ENCODE data around the gene PKN1. TPM values are rescaled to one million over a fixed set of nuclear protein-coding genes. Genes with fewer than 3 reads are reported as not detected.

The PKN1 gene
- total and polyA plus RNA-seq, 2 donors (not counting 1 experiment from before 2014, with no cell fraction given): 114 to 171 TPM

DNA sequence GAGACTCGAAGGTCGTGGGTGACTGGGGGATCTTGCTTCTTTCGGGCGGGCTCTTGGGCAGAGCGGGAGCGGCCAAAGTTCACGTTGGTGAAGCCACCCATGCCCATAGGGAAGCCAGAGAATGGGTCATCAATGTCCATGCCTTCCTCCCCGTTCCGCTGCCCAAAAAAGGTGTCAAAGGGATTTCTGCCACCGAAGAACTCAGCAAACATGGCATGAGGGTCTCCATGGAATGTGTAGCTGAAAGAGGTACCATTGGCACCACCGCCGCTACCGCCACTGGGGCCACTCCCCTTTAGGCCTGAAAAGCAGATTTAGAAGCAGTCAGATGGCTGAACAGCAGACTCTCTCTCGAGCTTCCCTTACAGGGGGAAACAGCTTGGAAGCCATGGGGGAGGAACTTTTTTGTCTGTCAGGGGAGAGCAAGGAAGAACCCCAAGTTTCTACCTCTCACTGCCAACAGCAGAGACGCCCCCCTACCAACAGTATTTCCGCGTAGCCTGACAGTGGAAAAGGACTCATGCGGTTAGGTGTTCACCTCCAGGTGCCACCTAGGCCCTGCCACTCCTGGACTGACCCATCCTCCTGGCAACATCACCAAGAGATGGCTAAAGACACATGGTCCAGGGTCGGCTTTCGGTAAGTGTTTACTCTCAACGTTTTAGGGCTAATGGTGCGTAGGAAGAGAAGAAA is 83.8 kb downstream of the PKN1 start:
- ATAC-seq (ENCODE audit: low read depth) (no peak), DNase-seq (peak; percentile 44)
- Mint-ChIP-seq H3K27ac (peak overlapping the region; percentile 82), H3K9me3 (ENCODE audit: insufficient read depth) (no peaks in the 10 kb centered on the region), H3K27me3 (no peaks in the 10 kb centered on the region), H3K4me1 (peaks cover 47% of the 10 kb centered on the region), H3K4me3 (peak overlapping the region; percentile 96)
- Histone ChIP-seq H3K36me3 (replicated peaks in 1 of 2; ENCODE audit: control extremely low read depth in 1 of 2, control insufficient read depth in 1 of 2, extremely low read depth in 1 of 2, insufficient read depth in 2 of 2, low read length in 1 of 2) (peaks cover 0 to 25% of the 10 kb centered on the region in 2 experiments), H3K4me2 (replicated peaks; ENCODE audit: low read depth, low read length, poor library complexity, severe bottlenecking) (peak overlapping the region; percentile 93), H2AFZ (ENCODE audit: insufficient read depth, low read depth, low read length, poor library complexity, severe bottlenecking) (no peak overlapping the region), H3K9ac (ENCODE audit: low read length) (peak overlapping the region; percentile 98), H3K27ac (ENCODE audit: low read length in 2 of 2) (peak overlapping the region in 1 of 2 donors; percentile 95), H3K4me3 (ENCODE audit: control extremely low read depth in 1 of 5, extremely low read depth in 1 of 5, insufficient read depth in 1 of 5, low read depth in 2 of 5, low read length in 4 of 5) (peak overlapping the region; percentile 88 to 98 (median 94)), H3K9me3 (ENCODE audit: control extremely low read depth in 1 of 3, control insufficient read depth in 2 of 3, insufficient read depth in 1 of 3, low read length in 2 of 3) (no peaks in the 10 kb centered on the region), H3K4me1 (ENCODE audit: control insufficient read depth in 2 of 2, insufficient read depth in 2 of 2, low read length in 2 of 2) (peaks cover 33 to 39% of the 10 kb centered on the region in 2 donors), H4K20me1 (ENCODE audit: control insufficient read depth, insufficient read depth, low read length, poor library complexity, severe bottlenecking) (peaks cover 43% of the 10 kb centered on the region), H3K27me3 (replicated peaks in 1 of 4; ENCODE audit: control extremely low read depth in 1 of 4, control insufficient read depth in 3 of 4, insufficient read depth in 4 of 4, low read length in 3 of 4) (no peaks in the 10 kb centered on the region), H3K79me2 (ENCODE audit: control insufficient read depth, insufficient read depth, low read length) (peaks cover 21% of the 10 kb centered on the region)
- TF ChIP-seq EZH2 (IDR thresholded peaks at IDR 0.05; ENCODE audit: borderline replicate concordance, insufficient read depth, low read depth, low read length, poor library complexity, severe bottlenecking) (no peak), CTCF (IDR thresholded peaks at IDR 0.05) (no peak)
- POLR2A ChIA-PET: interaction anchor here (0.7 to 1.8 kb wide), 6 partner anchors 12 to 1496 kb away, joined by 3 to 13 read pairs (median 4); partner anchors contain the start of gene GIPC1
- CTCF ChIA-PET: interaction anchor here (0.6 to 1.9 kb wide), 8 partner anchors 9 to 380 kb away, joined by 3 to 6 read pairs (median 4); partner anchors contain the start of genes ASF1B and NDUFB7
- intact Hi-C loops (cut with micrococcal nuclease): no loop called here
- 51% methylated on average over 16 of the region's 22 CpGs for WGBS (ENCODE audit: insufficient coverage)

GRCh38 chr19:14517446-14517839 is 84.3 kb downstream of the PKN1 start:
- Histone ChIP-seq H3K4me3 (ENCODE audit: control extremely low read depth in 1 of 5, extremely low read depth in 1 of 5, insufficient read depth in 1 of 5, low read depth in 2 of 5, low read length in 4 of 5) (peak overlapping the region; percentile 88 to 98 (median 94)), H3K36me3 (replicated peaks in 1 of 2; ENCODE audit: control extremely low read depth in 1 of 2, control insufficient read depth in 1 of 2, extremely low read depth in 1 of 2, insufficient read depth in 2 of 2, low read length in 1 of 2) (peaks cover 0 to 25% of the 10 kb centered on the region in 2 experiments), H3K4me1 (ENCODE audit: control insufficient read depth in 2 of 2, insufficient read depth in 2 of 2, low read length in 2 of 2) (peaks cover 39 to 43% of the 10 kb centered on the region in 2 donors), H3K27me3 (replicated peaks in 1 of 4; ENCODE audit: control extremely low read depth in 1 of 4, control insufficient read depth in 3 of 4, insufficient read depth in 4 of 4, low read length in 3 of 4) (no peaks in the 10 kb centered on the region), H2AFZ (ENCODE audit: insufficient read depth, low read depth, low read length, poor library complexity, severe bottlenecking) (peak overlapping the region; percentile 47), H3K27ac (ENCODE audit: low read length in 2 of 2) (peak overlapping the region in 1 of 2 donors; percentile 95), H3K9ac (ENCODE audit: low read length) (peak overlapping the region; percentile 98), H4K20me1 (ENCODE audit: control insufficient read depth, insufficient read depth, low read length, poor library complexity, severe bottlenecking) (peaks cover 43% of the 10 kb centered on the region), H3K79me2 (ENCODE audit: control insufficient read depth, insufficient read depth, low read length) (peaks cover 21% of the 10 kb centered on the region), H3K9me3 (ENCODE audit: control extremely low read depth in 1 of 3, control insufficient read depth in 2 of 3, insufficient read depth in 1 of 3, low read length in 2 of 3) (no peaks in the 10 kb centered on the region), H3K4me2 (replicated peaks; ENCODE audit: low read depth, low read length, poor library complexity, severe bottlenecking) (peak overlapping the region; percentile 93)
- no peak for ATAC-seq (ENCODE audit: low read depth)
- peak overlapping the region; percentile 96 for H3K4me3 Mint-ChIP-seq
- no peak for DNase-seq
- TF ChIP-seq CTCF (IDR thresholded peaks at IDR 0.05) (no peak), EZH2 (IDR thresholded peaks at IDR 0.05; ENCODE audit: borderline replicate concordance, insufficient read depth, low read depth, low read length, poor library complexity, severe bottlenecking) (no peak)
- POLR2A ChIA-PET: interaction anchor here (0.7 to 1.8 kb wide), 9 partner anchors 11 to 1497 kb away, joined by 3 to 13 read pairs (median 4); partner anchors contain the start of gene GIPC1
- H3K27me3 Mint-ChIP-seq: no peaks in the 10 kb centered on the region
- CTCF ChIA-PET: interaction anchor here (0.6 to 1.9 kb wide), 8 partner anchors 10 to 381 kb away, joined by 3 to 6 read pairs (median 4); partner anchors contain the start of genes ASF1B and NDUFB7
- peak overlapping the region; percentile 82 for H3K27ac Mint-ChIP-seq
- intact Hi-C loops (cut with micrococcal nuclease): no loop called here
- peaks cover 50% of the 10 kb centered on the region for H3K4me1 Mint-ChIP-seq
- WGBS (ENCODE audit: insufficient coverage): 0% methylated on average over 31 of the region's 32 CpGs
- no peaks in the 10 kb centered on the region for H3K9me3 Mint-ChIP-seq (ENCODE audit: insufficient read depth)

Data from B cell (primary cell).